Effector memory CD4-positive, alpha-beta T cell (primary cell): ENCODE measurements around the gene DENND6A.
"Not testable (repeated sequence)": the region's sequence is repeated elsewhere in the genome, so short reads cannot be mapped to it uniquely, and the experiment has no call there.

ENCODE experiments used
- DNase-seq, 3 donors: peaks; one replicate each; pipeline ENCODE4 v3.0.0-alpha.2; 2020
- H3K27ac ChIP-seq: 2 replicates; pipeline ENCODE4 v1.7.0; 2013; ENCODE audit warnings: mild to moderate bottlenecking, low read length, moderate library complexity; ENCODE audit not compliant: insufficient read depth, poor library complexity, severe bottlenecking
- H3K27me3 ChIP-seq: replicated peaks from 2 replicates; pipeline ENCODE4 v1.7.0; 2013; ENCODE audit warnings: mild to moderate bottlenecking, low read length; ENCODE audit not compliant: insufficient read depth, control insufficient read depth, poor library complexity, severe bottlenecking
- H3K36me3 ChIP-seq: 2 replicates; pipeline ENCODE4 v1.7.0; 2013; ENCODE audit warnings: mild to moderate bottlenecking, low read length, moderate library complexity; ENCODE audit not compliant: control insufficient read depth, insufficient read depth
- H3K4me1 ChIP-seq: 2 replicates; pipeline ENCODE4 v1.7.0; 2013; ENCODE audit warnings: low read length, mild to moderate bottlenecking; ENCODE audit not compliant: control insufficient read depth, insufficient read depth, poor library complexity, severe bottlenecking
- H3K4me3 ChIP-seq: 2 replicates; pipeline ENCODE4 v1.7.0; 2013; ENCODE audit warnings: low read length, low read depth, mild to moderate bottlenecking; ENCODE audit not compliant: insufficient read depth, poor library complexity, severe bottlenecking
- H3K9me3 ChIP-seq: 2 replicates; pipeline ENCODE4 v1.7.0; 2013; ENCODE audit warnings: mild to moderate bottlenecking, low read length, moderate library complexity; ENCODE audit not compliant: control insufficient read depth

Gene DENND6A

DNA sequence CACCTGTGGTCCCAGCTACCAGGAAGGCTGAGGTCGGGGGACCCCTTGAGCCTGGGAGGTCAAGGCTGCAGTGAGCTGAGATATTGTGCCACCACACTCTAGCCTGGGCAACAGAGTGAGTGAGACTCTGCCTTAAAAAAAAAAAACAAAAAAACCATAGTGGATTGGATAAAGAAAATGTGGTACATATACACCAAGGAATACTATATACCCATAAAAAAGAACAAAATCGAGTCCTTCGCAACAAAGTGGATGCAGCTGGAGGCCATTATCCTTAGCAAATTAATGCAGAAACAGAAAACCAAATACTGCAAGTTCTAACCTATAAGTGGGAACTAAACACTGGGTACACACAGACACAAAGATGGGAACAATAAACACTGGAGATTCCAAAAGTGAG, 75.1 kb downstream of the DENND6A start:
- H3K36me3 ChIP-seq, result no peaks in the 10 kb centered on the region
- no peaks in the 10 kb centered on the region for H3K4me1 ChIP-seq
- DNase-seq, result no peak
- no peaks in the 10 kb centered on the region for H3K9me3 ChIP-seq
- H3K4me3 ChIP-seq, result no peak overlapping the region
- no peak overlapping the region for H3K27ac ChIP-seq
- H3K27me3 ChIP-seq, result no peaks in the 10 kb centered on the region

DNA sequence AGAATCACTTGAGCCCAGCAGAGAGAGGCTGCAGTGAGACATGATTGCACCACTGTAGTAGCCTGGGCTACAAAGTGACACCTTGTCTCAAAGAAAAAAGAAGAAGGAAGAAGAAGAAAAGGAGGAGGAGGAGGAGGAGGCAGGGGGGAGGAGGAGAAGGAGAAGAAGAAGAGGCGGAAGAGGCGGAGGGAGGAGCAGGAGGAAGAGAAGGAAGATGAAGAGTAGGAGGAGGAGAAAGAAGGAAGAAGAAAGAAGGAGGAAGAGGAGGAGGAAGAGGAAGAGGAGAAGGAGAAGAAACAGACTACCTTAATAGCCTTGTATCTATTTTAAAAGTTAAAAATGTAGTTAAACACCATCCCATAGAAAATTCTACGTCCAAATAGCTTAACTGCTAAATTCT, 76.6 kb downstream of the DENND6A start:
- Histone ChIP-seq H3K36me3 (no peaks in the 10 kb centered on the region), H3K9me3 (no peaks in the 10 kb centered on the region), H3K27me3 (no peaks in the 10 kb centered on the region), H3K27ac (no peak overlapping the region), H3K4me3 (no peak overlapping the region), H3K4me1 (no peaks in the 10 kb centered on the region)
- DNase-seq, result no peak

DNA sequence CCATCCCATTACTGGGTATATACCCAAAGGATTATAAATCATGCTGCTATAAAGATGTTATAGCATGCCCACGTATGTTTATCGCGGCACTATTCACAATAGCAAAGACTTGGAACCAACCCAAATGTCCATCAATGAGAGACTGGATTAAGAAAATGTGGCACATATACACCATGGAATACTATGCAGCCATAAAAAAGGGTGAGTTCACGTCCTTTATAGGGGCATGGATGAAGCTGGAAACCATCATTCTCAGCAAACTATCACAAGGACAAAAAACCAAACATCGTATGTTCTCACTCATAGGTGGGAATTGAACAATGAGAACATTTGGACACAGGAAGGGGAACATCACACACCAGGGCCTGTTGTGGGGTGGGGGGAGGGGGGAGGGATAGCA, 81.0 kb downstream of the DENND6A start:
- H3K4me1 ChIP-seq, H3K4me3 ChIP-seq, H3K36me3 ChIP-seq, H3K27me3 ChIP-seq, H3K27ac ChIP-seq, H3K9me3 ChIP-seq, DNase-seq: not testable (repeated sequence)

DNA sequence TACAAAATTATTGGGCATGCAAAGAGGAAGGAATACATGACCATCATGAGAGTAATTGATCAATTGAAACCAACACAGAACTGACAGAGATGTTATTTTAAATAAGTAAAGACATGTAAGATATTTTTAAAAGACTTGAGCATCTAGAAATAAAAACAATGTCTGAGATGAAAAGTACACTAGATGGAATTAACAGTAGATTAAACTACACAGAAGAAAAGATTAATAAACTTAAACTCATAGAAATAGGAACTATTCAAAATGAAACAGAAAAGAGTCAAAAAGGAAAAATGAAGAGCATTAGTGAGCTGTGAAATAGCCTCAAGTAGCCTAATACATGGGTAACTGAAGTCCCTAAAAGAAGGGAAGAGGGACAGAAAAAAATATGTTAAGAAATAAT, 87.2 kb downstream of the DENND6A start:
- DNase-seq, result no peak
- H3K9me3 ChIP-seq, result no peaks in the 10 kb centered on the region
- no peaks in the 10 kb centered on the region for H3K27me3 ChIP-seq

DNA sequence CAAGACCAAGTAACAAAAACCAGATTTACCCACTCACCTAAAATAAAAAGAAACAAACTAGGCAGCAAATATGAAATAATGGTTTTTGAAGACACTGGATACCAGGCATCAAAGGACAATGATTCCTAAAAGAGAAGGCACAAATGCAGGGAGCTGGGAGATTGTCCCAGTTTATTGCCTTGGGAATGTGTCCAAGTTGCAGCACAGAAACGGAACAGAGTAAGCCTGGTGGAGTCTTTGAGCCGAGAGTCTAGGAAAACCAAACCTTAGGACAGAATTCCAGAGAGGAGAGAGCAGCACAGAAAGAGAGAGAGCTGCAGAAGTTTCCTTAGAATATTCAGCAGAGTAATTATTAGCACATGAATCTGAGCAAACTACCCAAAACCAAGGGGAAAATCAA, 87.9 kb downstream of the DENND6A start:
- H3K4me1 ChIP-seq, result no peaks in the 10 kb centered on the region
- H3K36me3 ChIP-seq, result no peaks in the 10 kb centered on the region
- no peak overlapping the region for H3K4me3 ChIP-seq
- DNase-seq, result no peak
- H3K27me3 ChIP-seq, result no peaks in the 10 kb centered on the region
- no peaks in the 10 kb centered on the region for H3K9me3 ChIP-seq
- no peak overlapping the region for H3K27ac ChIP-seq

More for the DNA sequence above, 87.2 kb downstream of the DENND6A start:
- Histone ChIP-seq H3K36me3 (no peaks in the 10 kb centered on the region), H3K4me1 (no peaks in the 10 kb centered on the region), H3K27ac (no peak overlapping the region), H3K4me3 (no peak overlapping the region)

DNA sequence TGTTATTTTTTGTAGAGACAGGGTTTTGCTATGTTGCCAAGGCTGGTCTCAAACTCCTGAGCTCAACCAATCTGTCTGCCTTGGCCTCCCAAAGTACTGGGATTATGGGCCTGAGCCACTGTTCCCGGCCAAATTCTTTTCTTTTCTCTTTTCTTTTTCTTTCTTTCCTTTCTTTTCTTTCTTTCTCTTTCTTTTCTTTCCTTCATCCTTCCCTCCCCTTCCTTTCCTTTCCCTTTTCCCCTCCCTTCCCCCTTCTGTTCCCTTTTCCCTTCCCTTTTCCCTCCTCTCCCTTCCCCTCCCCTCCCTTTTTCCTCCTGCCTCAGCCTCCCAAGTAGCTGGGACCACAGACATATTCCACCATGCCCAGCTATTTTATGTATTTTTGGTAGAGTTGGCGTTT, 92.7 kb downstream of the DENND6A start:
- Histone ChIP-seq H3K4me3 (no peak overlapping the region), H3K27ac (no peak overlapping the region), H3K4me1 (peaks cover 18% of the 10 kb centered on the region), H3K9me3 (no peaks in the 10 kb centered on the region), H3K27me3 (no peaks in the 10 kb centered on the region), H3K36me3 (no peaks in the 10 kb centered on the region)
- DNase-seq, result no peak

DNA sequence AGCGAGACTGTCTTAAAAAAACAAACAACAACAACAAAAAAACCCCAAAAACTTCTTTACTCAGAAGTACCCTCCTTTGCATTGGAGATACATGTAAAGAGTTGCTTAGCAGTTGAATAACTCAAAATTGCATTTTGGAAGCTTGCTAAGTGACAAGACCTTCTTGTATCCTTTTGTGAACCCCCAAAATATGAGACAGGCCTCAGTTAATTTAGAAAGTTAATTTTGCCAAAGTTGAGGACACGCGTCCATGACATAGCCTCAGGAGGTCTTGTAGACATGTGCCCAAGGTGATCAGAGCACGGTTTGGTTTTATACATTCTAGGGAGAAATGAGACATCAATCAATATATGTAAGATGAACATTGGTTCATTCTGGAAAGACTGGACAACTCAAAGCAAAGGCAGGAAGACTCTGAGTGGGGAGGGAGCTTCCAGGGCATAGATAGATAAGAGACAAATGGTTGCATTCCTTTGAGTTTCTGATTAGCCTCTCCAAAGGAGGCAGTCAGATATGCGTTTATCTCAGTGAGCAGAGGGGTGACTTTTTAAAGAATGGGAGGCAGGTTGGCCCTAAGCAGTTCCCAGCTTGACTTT, 94.0 kb downstream of the DENND6A start:
- H3K9me3 ChIP-seq, result no peaks in the 10 kb centered on the region
- H3K4me1 ChIP-seq, result peaks cover 24% of the 10 kb centered on the region
- no peak for DNase-seq
- no peaks in the 10 kb centered on the region for H3K36me3 ChIP-seq
- no peaks in the 10 kb centered on the region for H3K27me3 ChIP-seq
- H3K27ac ChIP-seq, result peak overlapping the region; percentile 96
- peak overlapping the region; percentile 15 for H3K4me3 ChIP-seq

DNA sequence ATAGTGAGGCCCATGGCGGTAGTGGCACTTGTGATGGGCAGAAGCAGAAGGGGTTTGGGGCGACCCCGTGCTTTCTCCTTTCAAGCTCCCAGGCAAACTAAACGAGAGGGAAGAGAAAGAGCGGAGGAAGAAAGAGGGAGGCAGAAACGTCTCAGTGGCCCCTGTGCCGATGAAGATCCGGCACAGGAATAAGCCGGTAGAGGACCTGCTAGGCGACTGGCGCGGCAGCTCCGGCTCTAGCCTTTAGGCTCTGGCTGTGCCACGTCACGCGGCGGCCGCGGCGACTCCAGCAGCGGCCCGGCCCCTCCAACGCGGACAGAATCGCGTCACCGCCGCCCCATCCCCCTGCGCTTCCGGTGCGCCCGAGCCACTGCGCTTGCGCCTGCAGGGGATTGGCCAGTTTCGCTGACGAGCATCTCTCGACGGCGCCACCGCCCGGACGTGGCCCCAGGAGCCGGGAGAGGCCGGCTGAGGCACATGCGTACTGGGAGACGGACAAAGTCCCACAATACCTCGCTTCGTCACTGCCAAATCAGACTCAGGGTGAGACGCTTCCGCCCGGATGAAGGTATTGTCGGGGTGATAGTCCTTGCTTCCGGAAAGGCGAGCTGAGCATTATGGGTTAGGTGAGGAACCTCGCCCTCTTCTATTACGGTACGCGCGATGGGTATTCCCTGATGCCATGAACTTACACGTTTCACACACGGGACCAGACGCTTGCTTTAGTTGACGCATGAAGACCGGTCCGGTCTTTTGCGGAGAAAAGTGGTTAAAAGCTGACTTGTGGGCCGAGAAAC, 95.6 kb downstream of the DENND6A start, which contains the start of gene ARF4:
ARF4 (minus strand) TSS at position 218 of the 797 bp plus-strand sequence; CDS start at position 14, 204 bp downstream.
- Histone ChIP-seq H3K27me3 (no peaks in the 10 kb centered on the region), H3K4me3 (peak within 1 kb of the TSS; percentile 77), H3K9me3 (no peaks in the 10 kb centered on the region), H3K4me1 (peaks cover 24% of the 10 kb centered on the region), H3K36me3 (no peaks in the 10 kb centered on the region), H3K27ac (peak within 1 kb of the TSS; percentile 96)
- DNase-seq, result peak; percentile 99 to 100 (median 99)

DNA sequence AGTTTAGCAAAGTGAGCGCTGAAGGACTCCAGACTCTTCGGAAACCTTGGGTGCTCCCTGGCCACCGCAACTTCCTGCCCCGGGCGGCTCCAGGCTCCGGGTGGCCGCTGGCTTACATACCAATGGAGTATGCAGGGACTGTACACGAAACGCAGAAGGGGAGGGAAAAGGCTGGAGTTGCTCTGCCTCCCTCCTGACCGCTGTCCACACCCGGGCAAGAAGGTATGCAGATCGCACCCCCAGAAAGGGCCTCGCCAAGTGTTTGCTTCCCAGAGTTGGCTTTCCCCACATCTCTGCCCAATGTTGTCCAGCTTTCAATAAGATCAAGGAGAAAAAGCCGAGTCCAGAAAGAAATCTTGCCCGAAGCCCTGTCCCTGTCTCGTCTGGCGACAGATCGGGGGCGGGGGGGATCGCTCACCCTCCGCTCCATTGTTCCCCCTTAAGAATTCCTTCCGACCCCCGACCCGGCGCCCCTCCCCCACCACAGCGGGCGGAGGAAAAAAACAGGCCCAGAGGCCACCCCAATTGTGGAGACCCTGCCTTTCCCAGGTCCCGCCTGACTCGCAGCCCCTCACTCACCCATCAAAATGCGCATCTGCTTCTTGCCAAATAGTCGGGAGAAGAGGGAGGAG, 96.3 kb downstream of the DENND6A start:
- Histone ChIP-seq H3K4me3 (peak overlapping the region; percentile 77), H3K36me3 (no peaks in the 10 kb centered on the region), H3K9me3 (no peaks in the 10 kb centered on the region), H3K27me3 (no peaks in the 10 kb centered on the region), H3K4me1 (peaks cover 24% of the 10 kb centered on the region), H3K27ac (peak overlapping the region; percentile 96)
- peak; percentile 55 to 73 (median 58) for DNase-seq

DNA sequence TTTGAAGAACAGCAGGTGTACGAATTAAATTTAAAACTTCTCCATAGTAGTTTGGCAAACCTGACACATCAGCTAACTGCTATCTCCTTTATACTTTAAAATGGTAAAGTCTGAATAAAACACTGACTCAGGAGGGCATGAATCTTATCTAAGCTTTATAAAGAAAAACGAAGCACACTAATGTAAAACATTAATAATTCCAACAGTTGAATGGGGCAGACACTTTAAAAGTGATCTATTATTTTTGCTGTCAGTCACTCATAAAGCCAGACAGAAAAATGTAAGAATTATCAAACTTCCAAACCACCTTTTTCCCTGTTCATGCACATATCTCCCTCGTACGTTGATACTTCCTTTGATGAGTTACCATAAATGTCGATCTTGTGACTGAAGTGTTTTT, 98.3 kb downstream of the DENND6A start:
- Histone ChIP-seq H3K4me3 (no peak overlapping the region), H3K4me1 (peaks cover 24% of the 10 kb centered on the region), H3K27ac (no peak overlapping the region), H3K36me3 (no peaks in the 10 kb centered on the region), H3K27me3 (no peaks in the 10 kb centered on the region), H3K9me3 (no peaks in the 10 kb centered on the region)
- no peak for DNase-seq
